ENCODE results near the gene CDS2. TPM values are rescaled to one million over a fixed set of nuclear protein-coding genes. Genes with fewer than 3 reads are reported as not detected.

The CDS2 gene
- total RNA-seq (10 to 100 TPM; 59.4 to 59.8 TPM), polyA plus RNA-seq (10 to 100 TPM; 53.7 to 57.0 TPM)

- peak within 1 kb of the TSS; percentile 72 to 82 for H3K4me3 ChIP-seq (ENCODE audit: low read length in 2 of 2)
- H3K36me3 ChIP-seq (ENCODE audit: insufficient read depth, low read length): no peaks in the 10 kb centered on the region
- Mint-ChIP-seq H3K36me3 (peaks cover 0 to 14% of the 10 kb centered on the region in 2 donors), H3K27ac (peak within 1 kb of the TSS; percentile 87 to 99 (median 97)), H3K27me3 (no peaks in the 10 kb centered on the region), H3K4me1 (peaks cover 27 to 38% (median 31%) of the 10 kb centered on the region in 4 donors), H3K9me3 (peaks cover 0 to 1% (median 0%) of the 10 kb centered on the region in 8 donors), H3K4me3 (peak within 1 kb of the TSS; percentile 88 to 97 (median 92))
- H3K27me3 ChIP-seq (ENCODE audit: insufficient read depth, low read length): no peaks in the 10 kb centered on the region
- H3K27ac ChIP-seq (ENCODE audit: low read depth, low read length): peak within 1 kb of the TSS; percentile 99
- no peaks in the 10 kb centered on the region for H3K9me3 ChIP-seq (ENCODE audit: control insufficient read depth in 1 of 2, low read length in 2 of 2)
- POLR2A ChIA-PET (ENCODE audit: partially characterized antibody): interaction anchor here (0.7 to 2.1 kb wide), 20 partner anchors 8 to 1330 kb away, joined by 3 to 32 read pairs (median 4); partner anchors contain the start of gene CDC25B
- CTCF ChIA-PET (ENCODE audit: partially characterized antibody): interaction anchor here (0.8 to 11.4 kb wide), 31 partner anchors 9 to 322 kb away, joined by 3 to 173 read pairs (median 5); no protein-coding TSS in a partner anchor
- H3K4me1 ChIP-seq (ENCODE audit: insufficient read depth, low read length): peaks cover 31% of the 10 kb centered on the region
- intact Hi-C loops (cut with micrococcal nuclease): loop anchor here (1.0 to 5.0 kb wide), 4 partner anchors 7 to 81 kb away; partner anchors contain the start of gene PCNA
- peak; percentile 99 to 100 (median 99) for DNase-seq
Measured at GRCh38 chr20:5126512-5127203, at the start of gene CDS2. TSS of gene CDS2 (plus strand) at chr20:5127008. CDS start at chr20:5127093, 85 bp downstream.

DNA sequence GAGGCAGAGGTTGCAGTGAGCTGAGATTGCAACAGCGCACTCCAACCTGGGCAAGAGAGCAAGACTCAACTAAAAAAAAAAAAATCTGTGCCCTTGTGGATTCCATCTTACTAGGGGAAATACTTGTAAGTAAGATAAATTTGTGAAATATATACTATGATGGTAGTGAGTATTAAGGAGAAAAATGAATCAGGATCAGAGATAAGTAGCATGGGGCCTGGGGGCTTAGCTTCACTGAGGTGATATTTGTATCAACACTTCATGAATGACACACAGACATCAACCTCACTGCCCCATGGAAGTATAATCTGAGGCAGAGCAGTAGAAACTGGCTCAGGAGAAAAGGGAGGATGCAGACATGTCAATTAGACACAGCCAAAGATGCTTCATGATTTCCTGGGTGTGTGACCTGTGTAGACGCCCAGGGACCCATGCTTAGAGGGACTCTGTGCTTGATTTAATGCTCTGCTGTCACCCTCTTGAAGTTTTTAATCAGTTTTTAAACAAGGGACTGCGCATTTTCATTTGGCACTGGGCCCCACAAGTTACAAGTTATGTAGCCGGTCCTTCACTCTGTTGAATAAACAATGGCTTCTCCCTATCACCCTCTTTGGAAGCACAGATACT lies 48.9 kb upstream of the CDS2 start:
- H3K27ac Mint-ChIP-seq: peak overlapping the region; percentile 91 to 100 (median 98)
- intact Hi-C loops (cut with micrococcal nuclease): loop anchor here (1.0 kb wide), 3 partner anchors 21 to 48 kb away; no protein-coding TSS in a partner anchor
- H3K27ac ChIP-seq (ENCODE audit: low read depth, low read length): peak overlapping the region; percentile 89
- DNase-seq: peak in 1 of 5 donors; percentile 6
- no peaks in the 10 kb centered on the region for H3K27me3 ChIP-seq (ENCODE audit: insufficient read depth, low read length)
- H3K36me3 ChIP-seq (ENCODE audit: insufficient read depth, low read length): no peaks in the 10 kb centered on the region
- POLR2A ChIA-PET (ENCODE audit: partially characterized antibody): interaction anchor here (0.6 to 2.7 kb wide), 4 partner anchors 11 to 1198 kb away, joined by 3 to 15 read pairs (median 6); partner anchors contain the start of gene CDS2
- H3K9me3 Mint-ChIP-seq: no peaks in the 10 kb centered on the region
- CTCF ChIA-PET (ENCODE audit: partially characterized antibody): interaction anchor here (1.5 to 2.9 kb wide), 2 partner anchors 21 to 23 kb away, joined by 4 to 7 read pairs; no protein-coding TSS in a partner anchor
- peaks cover 27% of the 10 kb centered on the region for H3K4me1 ChIP-seq (ENCODE audit: insufficient read depth, low read length)
- peak overlapping the region; percentile 44 to 59 for H3K4me3 ChIP-seq (ENCODE audit: low read length in 2 of 2)
- H3K4me1 Mint-ChIP-seq: peaks cover 15 to 32% (median 22%) of the 10 kb centered on the region in 4 donors
- H3K36me3 Mint-ChIP-seq: no peaks in the 10 kb centered on the region
- H3K4me3 Mint-ChIP-seq: peak overlapping the region; percentile 78 to 94 (median 84)
- H3K9me3 ChIP-seq (ENCODE audit: control insufficient read depth in 1 of 2, low read length in 2 of 2): no peaks in the 10 kb centered on the region
- no peaks in the 10 kb centered on the region for H3K27me3 Mint-ChIP-seq

DNA sequence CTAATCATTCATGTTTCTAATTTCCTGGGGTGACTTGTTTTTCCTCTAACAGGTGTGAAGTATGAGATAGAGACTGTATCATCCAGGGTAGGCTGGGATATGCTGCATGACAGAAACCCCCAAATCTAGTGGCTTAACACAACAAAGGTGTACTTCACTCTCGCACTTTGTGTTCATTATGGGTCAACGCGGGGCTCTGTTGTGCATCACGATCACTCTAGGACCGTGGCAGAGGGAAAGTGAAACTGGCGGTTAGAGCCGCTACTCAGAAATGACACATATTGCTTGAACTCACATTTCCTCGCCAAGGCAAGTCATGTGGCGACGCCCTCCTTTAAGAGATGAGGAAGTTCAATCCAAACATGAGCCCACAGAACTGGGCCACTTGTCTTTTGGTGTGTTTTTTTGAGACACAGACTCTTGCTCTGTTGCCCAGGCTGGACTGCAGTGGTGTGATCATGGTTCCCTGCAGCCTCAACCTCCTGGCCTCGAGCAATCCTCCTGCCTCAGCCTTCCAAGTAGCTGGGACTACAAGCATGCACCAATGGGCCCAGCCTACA lies 48.3 kb upstream of the CDS2 start:
- H3K27ac Mint-ChIP-seq: peak overlapping the region; percentile 91 to 100 (median 98)
- H3K27me3 Mint-ChIP-seq: no peaks in the 10 kb centered on the region
- Histone ChIP-seq H3K4me3 (ENCODE audit: low read length in 2 of 2) (peak overlapping the region; percentile 44 to 59), H3K27me3 (ENCODE audit: insufficient read depth, low read length) (no peaks in the 10 kb centered on the region), H3K4me1 (ENCODE audit: insufficient read depth, low read length) (peaks cover 27% of the 10 kb centered on the region), H3K27ac (ENCODE audit: low read depth, low read length) (peak overlapping the region; percentile 89), H3K36me3 (ENCODE audit: insufficient read depth, low read length) (no peaks in the 10 kb centered on the region), H3K9me3 (ENCODE audit: control insufficient read depth in 1 of 2, low read length in 2 of 2) (no peaks in the 10 kb centered on the region)
- no peaks in the 10 kb centered on the region for H3K9me3 Mint-ChIP-seq
- POLR2A ChIA-PET (ENCODE audit: partially characterized antibody): interaction anchor here (1.0 to 2.7 kb wide), 8 partner anchors 10 to 264 kb away, joined by 3 to 15 read pairs (median 4); partner anchors contain the start of genes CDS2 and PCNA
- H3K4me1 Mint-ChIP-seq: peaks cover 15 to 31% (median 22%) of the 10 kb centered on the region in 4 donors
- H3K36me3 Mint-ChIP-seq: no peaks in the 10 kb centered on the region
- intact Hi-C loops (cut with micrococcal nuclease): loop anchor here (1.0 kb wide), 3 partner anchors 21 to 48 kb away; no protein-coding TSS in a partner anchor
- peak; percentile 75 to 89 (median 81) for DNase-seq
- CTCF ChIA-PET (ENCODE audit: partially characterized antibody): interaction anchor here (1.2 to 2.4 kb wide), 3 partner anchors 20 to 23 kb away, joined by 3 to 15 read pairs (median 10); no protein-coding TSS in a partner anchor
- H3K4me3 Mint-ChIP-seq: peak overlapping the region; percentile 78 to 94 (median 84)

- Mint-ChIP-seq H3K27ac (peak overlapping the region; percentile 4 to 80 (median 59)), H3K4me1 (peaks cover 15 to 27% (median 21%) of the 10 kb centered on the region in 4 donors), H3K27me3 (no peaks in the 10 kb centered on the region), H3K4me3 (no peak overlapping the region), H3K9me3 (no peaks in the 10 kb centered on the region), H3K36me3 (no peaks in the 10 kb centered on the region)
- Histone ChIP-seq H3K27me3 (ENCODE audit: insufficient read depth, low read length) (no peaks in the 10 kb centered on the region), H3K9me3 (ENCODE audit: control insufficient read depth in 1 of 2, low read length in 2 of 2) (no peaks in the 10 kb centered on the region), H3K4me3 (ENCODE audit: low read length in 2 of 2) (no peak overlapping the region), H3K27ac (ENCODE audit: low read depth, low read length) (no peak overlapping the region), H3K36me3 (ENCODE audit: insufficient read depth, low read length) (no peaks in the 10 kb centered on the region), H3K4me1 (ENCODE audit: insufficient read depth, low read length) (peaks cover 27% of the 10 kb centered on the region)
- POLR2A ChIA-PET (ENCODE audit: partially characterized antibody): interaction anchor here (0.8 to 2.3 kb wide), 4 partner anchors 11 to 266 kb away, joined by 3 to 6 read pairs (median 4); partner anchors contain the start of genes PCNA and SLC23A2
- intact Hi-C loops (cut with micrococcal nuclease): no loop called here
- DNase-seq: no peak
- CTCF ChIA-PET (ENCODE audit: partially characterized antibody): interaction anchor here (0.6 to 2.4 kb wide), 4 partner anchors 13 to 26 kb away, joined by 3 to 15 read pairs (median 7); no protein-coding TSS in a partner anchor
Measured at GRCh38 chr20:5080384-5080877, 46.4 kb upstream of the CDS2 start.

- ChIA-PET POLR2A (ENCODE audit: partially characterized antibody) (no interaction called here), CTCF (ENCODE audit: partially characterized antibody) (interaction anchor here (1.7 kb wide), 1 partner anchor 15 kb away, joined by 5 read pairs; no protein-coding TSS in a partner anchor)
- intact Hi-C loops (cut with micrococcal nuclease): no loop called here
- Histone ChIP-seq H3K9me3 (ENCODE audit: control insufficient read depth in 1 of 2, low read length in 2 of 2) (no peaks in the 10 kb centered on the region), H3K36me3 (ENCODE audit: insufficient read depth, low read length) (no peaks in the 10 kb centered on the region), H3K4me1 (ENCODE audit: insufficient read depth, low read length) (peaks cover 8% of the 10 kb centered on the region), H3K27ac (ENCODE audit: low read depth, low read length) (no peak overlapping the region), H3K27me3 (ENCODE audit: insufficient read depth, low read length) (no peaks in the 10 kb centered on the region), H3K4me3 (ENCODE audit: low read length in 2 of 2) (no peak overlapping the region)
- DNase-seq: no peak
- Mint-ChIP-seq H3K36me3 (no peaks in the 10 kb centered on the region), H3K27me3 (no peaks in the 10 kb centered on the region), H3K4me1 (peaks cover 5 to 15% (median 7%) of the 10 kb centered on the region in 4 donors), H3K9me3 (no peaks in the 10 kb centered on the region), H3K4me3 (no peak overlapping the region), H3K27ac (no peak overlapping the region)
Measured at GRCh38 chr20:5085380-5085779, 41.4 kb upstream of the CDS2 start.

DNA sequence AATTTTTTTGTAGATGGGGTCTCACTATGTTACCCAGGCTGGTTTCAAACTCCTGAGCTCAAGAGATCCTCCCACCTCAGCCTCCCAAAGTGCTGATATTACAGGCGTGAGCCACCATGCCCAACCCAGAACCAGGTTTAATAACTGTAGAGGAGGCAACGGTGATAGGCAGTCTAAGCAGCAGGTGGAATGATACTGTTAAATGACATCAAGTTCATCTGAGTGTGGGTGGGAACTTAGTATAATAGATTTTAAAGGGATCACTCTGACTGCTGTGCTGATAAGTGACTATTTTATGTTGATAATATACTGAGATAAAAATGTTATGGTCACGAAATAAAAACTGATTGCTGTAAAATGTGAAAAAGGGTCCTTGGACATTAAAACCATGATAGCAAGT lies 38.1 kb upstream of the CDS2 start:
- DNase-seq: no peak
- Mint-ChIP-seq H3K9me3 (no peaks in the 10 kb centered on the region), H3K27me3 (no peaks in the 10 kb centered on the region), H3K27ac (peak overlapping the region in 3 of 7 donors; percentile 25 to 42 (median 35)), H3K4me3 (no peak overlapping the region), H3K4me1 (peaks cover 8 to 18% (median 10%) of the 10 kb centered on the region in 4 donors), H3K36me3 (peaks cover 8 to 9% of the 10 kb centered on the region in 2 donors)
- no peaks in the 10 kb centered on the region for H3K36me3 ChIP-seq (ENCODE audit: insufficient read depth, low read length)
- no peaks in the 10 kb centered on the region for H3K27me3 ChIP-seq (ENCODE audit: insufficient read depth, low read length)
- no peaks in the 10 kb centered on the region for H3K9me3 ChIP-seq (ENCODE audit: control insufficient read depth in 1 of 2, low read length in 2 of 2)
- intact Hi-C loops (cut with micrococcal nuclease): no loop called here
- POLR2A ChIA-PET (ENCODE audit: partially characterized antibody): interaction anchor here (0.7 to 1.0 kb wide), 2 partner anchors 10 to 11 kb away, joined by 3 read pairs; no protein-coding TSS in a partner anchor
- no peak overlapping the region for H3K27ac ChIP-seq (ENCODE audit: low read depth, low read length)
- CTCF ChIA-PET (ENCODE audit: partially characterized antibody): interaction anchor here (2.6 to 3.0 kb wide), 2 partner anchors 12 to 33 kb away, joined by 17 to 18 read pairs; no protein-coding TSS in a partner anchor
- H3K4me1 ChIP-seq (ENCODE audit: insufficient read depth, low read length): peaks cover 10% of the 10 kb centered on the region
- no peak overlapping the region for H3K4me3 ChIP-seq (ENCODE audit: low read length in 2 of 2)

Measured in CD4-positive, alpha-beta memory T cell (primary cell).